CD4-positive, alpha-beta T cell treated with Interleukin-2 at 100 ng/mL for 4 hours (primary cell): ENCODE measurements around the gene YIPF2.
"Not testable (repeated sequence)": the region's sequence is repeated elsewhere in the genome, so short reads cannot be mapped to it uniquely, and the experiment has no call there.

Experiments
- DNase-seq: peaks from one replicate; pipeline ENCODE4 v3.0.0-alpha.2; 2020; ENCODE audit warnings: low spot score

YIPF2 gene

GRCh38 chr19:10911579-10912363 lies 16.7 kb downstream of the YIPF2 start:
- DNase-seq: no peak

DNA sequence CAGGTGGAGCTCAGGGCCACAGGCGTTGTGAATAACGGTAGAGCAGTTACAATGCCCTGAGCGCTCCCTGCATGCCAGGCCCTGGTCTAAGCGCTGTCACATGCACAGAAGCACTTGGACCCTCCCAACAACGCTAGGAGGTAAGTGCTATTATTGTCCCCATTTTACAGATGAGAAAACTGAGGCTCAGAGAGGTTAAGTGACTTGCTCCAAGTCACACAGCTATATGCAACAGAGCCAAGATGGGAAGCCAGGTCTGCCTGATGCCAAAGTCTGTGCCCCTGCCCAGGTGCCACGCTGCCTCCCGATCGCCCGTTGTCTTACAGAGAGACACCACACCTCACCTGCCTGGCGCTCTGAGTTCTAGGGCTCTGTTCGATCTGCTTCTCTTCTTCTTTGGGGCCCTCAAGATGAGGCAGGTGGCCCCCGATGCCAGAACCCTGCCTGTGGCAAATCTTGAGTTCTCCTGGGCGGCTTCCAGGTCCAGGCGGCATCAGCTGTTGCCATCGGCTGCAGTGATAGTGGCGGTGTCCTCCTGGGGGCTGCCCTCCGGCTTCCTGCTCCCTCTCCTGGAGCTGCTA lies 20.0 kb downstream of the YIPF2 start:
- DNase-seq: no peak

GRCh38 chr19:10907925-10908324 lies 20.5 kb downstream of the YIPF2 start:
- no peak for DNase-seq

- DNase-seq: no peak
Measured at GRCh38 chr19:10899151-10899653, 29.2 kb downstream of the YIPF2 start.

DNA sequence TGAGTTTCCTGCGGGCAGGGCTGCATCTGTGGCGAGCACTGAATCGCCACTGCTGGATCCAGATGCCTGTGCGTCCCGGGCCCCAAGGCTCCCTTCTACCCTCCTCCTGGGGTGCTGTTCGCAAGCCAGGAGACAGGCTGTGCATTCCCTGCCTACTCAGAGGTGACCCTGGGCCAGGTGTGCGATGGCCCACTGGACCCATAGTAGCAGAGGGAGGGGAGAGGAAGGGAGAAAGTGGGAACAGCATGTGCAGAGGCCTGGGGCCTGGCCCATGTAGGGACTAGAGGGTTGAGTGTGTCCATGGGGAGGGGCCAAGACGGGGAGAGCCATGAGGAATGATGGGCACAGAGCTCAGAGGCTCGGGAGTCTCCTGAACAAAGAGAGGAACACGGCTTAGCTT lies 29.8 kb downstream of the YIPF2 start:
- DNase-seq: no peak

GRCh38 chr19:10896851-10897526 lies 31.4 kb downstream of the YIPF2 start:
- DNase-seq: no peak

DNA sequence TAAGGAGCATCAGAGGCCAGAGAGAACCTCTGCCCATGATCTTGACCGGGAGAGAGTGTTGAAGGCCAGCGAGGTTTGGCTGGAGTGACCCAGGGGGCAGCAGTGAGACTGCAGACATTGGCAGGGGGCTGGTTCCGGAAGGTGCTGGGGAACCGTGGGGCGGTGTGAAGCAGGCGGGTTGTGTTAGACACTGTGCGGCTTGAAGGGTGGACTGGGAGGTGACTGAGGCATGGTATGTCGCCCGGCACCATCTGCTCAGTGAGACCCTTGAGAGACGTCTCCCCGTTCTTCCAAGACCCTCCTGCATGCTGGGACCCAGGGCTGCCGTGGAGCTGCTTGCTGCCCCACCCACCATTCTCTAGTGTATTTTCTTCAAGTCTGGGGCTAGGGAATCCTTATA lies 32.5 kb downstream of the YIPF2 start:
- DNase-seq: no peak

- DNase-seq: no peak
Measured at GRCh38 chr19:10895363-10895762, 33.1 kb downstream of the YIPF2 start.

DNA sequence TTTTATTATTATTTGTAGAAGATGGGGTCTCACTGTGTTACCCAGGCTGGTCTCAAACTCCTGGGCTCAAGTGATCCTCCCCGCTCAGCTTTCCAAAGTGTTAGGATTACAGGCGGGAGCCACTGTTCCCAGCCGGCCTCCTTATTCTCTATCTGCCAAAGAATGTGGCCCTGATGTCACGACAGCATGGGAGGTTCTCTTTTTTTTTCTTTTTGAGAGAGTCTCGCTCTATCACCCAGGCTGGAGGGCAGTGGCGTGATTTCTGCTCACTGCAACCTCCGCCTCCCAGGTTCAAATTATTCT lies 33.6 kb downstream of the YIPF2 start:
- no peak for DNase-seq

DNA sequence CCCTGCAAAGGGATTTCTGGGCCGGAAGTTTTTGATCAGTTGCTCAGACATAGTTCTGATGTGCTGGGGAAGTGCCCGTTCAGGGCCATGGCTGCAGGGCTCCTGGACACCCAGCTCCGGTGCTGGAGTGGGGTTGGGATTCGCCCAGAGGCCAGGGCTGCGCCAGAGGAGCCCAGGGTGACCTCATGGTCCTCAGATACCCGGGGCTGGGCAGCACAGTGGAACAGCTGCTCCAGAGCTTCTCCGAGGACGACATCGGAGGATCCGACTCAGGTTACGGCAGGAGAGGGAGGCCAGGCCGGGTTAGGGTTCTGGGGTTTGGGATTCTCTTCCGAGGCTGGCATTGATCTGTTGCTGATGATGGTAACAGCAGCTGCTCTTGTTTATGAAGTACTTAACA lies 36.2 kb downstream of the YIPF2 start:
- no peak for DNase-seq

- no peak for DNase-seq
Measured at GRCh38 chr19:10891405-10892086, 36.9 kb downstream of the YIPF2 start.

- DNase-seq: no peak
Measured at GRCh38 chr19:10889880-10890279, 38.6 kb downstream of the YIPF2 start.

- no peak for DNase-seq
Measured at GRCh38 chr19:10888421-10888866, 40.0 kb downstream of the YIPF2 start.

- no peak for DNase-seq
Measured at GRCh38 chr19:10887616-10888367, 40.6 kb downstream of the YIPF2 start.

GRCh38 chr19:10885201-10886169 lies 43.0 kb downstream of the YIPF2 start:
- no peak for DNase-seq

- no peak for DNase-seq
Measured at GRCh38 chr19:10884274-10884673, 44.2 kb downstream of the YIPF2 start.

- no peak for DNase-seq
Measured at GRCh38 chr19:10882108-10882457, 46.4 kb downstream of the YIPF2 start.

- no peak for DNase-seq
Measured at GRCh38 chr19:10881403-10882107, 46.9 kb downstream of the YIPF2 start.

- DNase-seq: no peak
Measured at GRCh38 chr19:10878253-10878652, 50.2 kb downstream of the YIPF2 start.

DNA sequence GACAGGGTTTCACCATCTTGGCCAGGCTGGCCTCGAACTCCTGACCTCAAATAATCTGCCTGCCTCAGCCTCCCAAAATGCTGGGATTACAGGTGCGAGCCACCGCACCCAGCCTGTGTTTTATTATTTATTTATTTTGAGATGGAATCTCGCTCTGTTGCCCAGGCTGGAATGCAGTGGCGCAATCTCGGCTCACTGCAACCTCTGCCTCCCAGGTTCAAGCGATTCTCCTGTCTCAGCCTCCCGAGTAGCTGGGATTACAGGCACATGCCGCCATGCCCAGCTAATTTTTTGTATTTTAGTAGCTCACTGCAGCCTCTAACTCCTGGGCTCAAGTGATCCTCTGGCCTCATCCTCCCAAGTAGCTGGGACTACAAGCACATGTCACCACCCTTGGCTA lies 50.8 kb downstream of the YIPF2 start:
- not testable (repeated sequence) for DNase-seq
